ENCODE results near the gene ZNF470. TPM values are rescaled to one million over a fixed set of nuclear protein-coding genes. Genes with fewer than 3 reads are reported as not detected.
A peak's percentile ranks its signal among the peaks of the same experiment; 100 is the strongest.

Gene ZNF470
- total RNA-seq, 1 donor = 3.9 TPM

DNA sequence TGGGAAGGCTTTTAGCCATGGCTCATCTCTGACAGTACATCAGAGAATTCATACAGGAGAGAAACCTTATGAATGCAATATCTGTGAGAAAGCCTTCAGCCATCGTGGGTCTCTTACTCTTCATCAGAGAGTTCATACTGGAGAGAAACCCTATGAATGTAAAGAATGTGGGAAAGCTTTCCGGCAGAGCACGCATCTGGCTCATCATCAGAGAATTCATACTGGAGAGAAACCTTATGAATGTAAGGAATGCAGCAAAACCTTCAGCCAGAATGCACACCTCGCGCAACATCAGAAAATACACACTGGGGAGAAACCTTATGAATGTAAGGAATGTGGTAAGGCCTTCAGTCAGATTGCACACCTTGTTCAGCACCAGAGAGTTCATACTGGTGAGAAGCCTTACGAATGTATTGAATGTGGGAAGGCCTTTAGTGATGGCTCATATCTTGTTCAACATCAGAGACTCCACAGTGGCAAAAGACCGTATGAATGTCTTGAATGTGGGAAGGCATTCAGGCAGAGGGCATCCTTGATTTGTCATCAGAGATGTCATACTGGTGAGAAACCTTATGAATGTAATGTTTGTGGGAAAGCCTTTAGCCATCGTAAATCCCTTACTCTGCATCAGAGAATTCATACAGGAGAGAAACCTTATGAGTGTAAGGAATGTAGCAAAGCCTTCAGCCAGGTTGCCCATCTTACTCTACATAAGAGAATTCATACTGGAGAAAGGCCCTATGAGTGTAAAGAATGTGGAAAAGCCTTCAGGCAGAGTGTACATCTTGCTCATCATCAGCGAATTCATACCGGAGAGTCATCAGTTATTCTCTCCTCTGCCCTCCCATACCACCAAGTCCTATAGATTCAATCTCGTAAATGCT is 10.7 kb downstream of the ZNF470 start:
- DNase-seq (ENCODE audit: low read depth) = no peak
- no peak overlapping the region for H3K4me3 ChIP-seq (ENCODE audit: low read depth, low read length)
- TF ChIP-seq, protein P1, sequence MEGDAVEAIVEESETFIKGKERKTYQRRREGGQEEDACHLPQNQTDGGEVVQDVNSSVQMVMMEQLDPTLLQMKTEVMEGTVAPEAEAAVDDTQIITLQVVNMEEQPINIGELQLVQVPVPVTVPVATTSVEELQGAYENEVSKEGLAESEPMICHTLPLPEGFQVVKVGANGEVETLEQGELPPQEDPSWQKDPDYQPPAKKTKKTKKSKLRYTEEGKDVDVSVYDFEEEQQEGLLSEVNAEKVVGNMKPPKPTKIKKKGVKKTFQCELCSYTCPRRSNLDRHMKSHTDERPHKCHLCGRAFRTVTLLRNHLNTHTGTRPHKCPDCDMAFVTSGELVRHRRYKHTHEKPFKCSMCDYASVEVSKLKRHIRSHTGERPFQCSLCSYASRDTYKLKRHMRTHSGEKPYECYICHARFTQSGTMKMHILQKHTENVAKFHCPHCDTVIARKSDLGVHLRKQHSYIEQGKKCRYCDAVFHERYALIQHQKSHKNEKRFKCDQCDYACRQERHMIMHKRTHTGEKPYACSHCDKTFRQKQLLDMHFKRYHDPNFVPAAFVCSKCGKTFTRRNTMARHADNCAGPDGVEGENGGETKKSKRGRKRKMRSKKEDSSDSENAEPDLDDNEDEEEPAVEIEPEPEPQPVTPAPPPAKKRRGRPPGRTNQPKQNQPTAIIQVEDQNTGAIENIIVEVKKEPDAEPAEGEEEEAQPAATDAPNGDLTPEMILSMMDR (IDR thresholded peaks at IDR 0.05; ENCODE audit: insufficient read depth, low read depth, low read length) = no peak

DNA sequence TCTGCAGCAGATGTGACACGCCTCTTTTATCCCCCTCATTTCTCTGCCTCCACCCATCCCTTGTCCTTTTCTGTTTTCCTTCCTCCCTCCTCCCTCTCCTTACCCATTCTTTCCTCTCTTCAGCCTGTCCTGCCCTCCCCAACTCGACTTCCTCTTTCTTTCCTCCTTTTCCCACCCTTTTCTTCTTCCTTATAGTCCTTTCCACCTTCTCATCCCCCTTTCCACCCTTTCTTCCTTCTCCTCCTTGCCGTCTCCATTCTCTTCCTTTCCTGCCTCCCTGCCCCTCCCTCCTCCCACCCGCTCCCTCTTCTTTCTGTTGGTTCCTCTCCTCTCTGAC is 27.1 kb downstream of the ZNF470 start:
- H3K4me3 ChIP-seq (ENCODE audit: low read depth, low read length) = peak overlapping the region; percentile 94
- DNase-seq (ENCODE audit: low read depth) = no peak
- TF ChIP-seq, protein P1 (IDR thresholded peaks at IDR 0.05; ENCODE audit: insufficient read depth, low read depth, low read length) = no peak

DNA sequence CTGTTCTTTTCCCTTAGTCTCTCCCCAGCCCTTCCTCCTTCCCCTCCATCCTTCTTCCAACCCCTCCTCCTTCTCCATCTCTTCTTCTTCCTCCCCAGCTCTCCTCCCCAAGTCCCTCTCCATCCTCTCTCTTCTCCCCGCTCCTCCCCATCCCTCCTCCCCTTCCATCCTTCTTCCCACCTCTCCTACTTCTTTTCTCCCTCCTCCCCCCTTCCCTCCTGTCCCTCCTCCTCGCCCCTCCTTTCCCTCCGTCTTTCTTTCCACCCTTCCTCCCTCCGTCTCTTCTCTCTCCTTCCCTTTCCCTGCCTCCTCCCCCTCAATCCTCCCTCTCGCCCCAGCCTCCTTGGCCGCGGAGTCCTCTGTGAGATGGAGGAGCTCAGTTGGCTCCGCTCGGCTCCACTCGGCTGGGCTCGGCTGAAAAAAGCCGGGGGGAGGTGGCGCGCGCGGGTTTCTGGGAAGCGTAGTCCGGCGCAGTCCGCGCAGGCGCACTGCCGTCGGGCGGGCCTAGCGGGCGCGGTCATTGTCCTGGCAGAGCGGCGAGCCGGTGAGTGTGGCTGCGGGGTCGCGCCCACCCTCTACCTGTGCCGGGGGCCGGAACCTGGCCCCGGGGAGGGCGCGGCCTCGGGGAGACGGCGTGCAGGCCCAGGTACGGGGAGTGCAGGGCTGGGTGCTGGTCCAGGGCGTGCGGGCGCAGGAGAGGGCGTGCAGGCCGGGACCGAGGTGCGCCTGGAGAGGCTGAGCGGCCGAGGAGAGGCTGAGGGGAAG is 27.7 kb downstream of the ZNF470 start, which contains the start of gene ZNF71:
Gene ZNF71, plus strand, starts transcription at position 520 of the 765 bp plus-strand sequence. CDS start 6,257 bp downstream, outside the sequence.
- peak within 1 kb of the TSS; percentile 94 for H3K4me3 ChIP-seq (ENCODE audit: low read depth, low read length)
- TF ChIP-seq, protein P1 (IDR thresholded peaks at IDR 0.05; ENCODE audit: insufficient read depth, low read depth, low read length) = no peak
- DNase-seq (ENCODE audit: low read depth) = peak; percentile 83

DNA sequence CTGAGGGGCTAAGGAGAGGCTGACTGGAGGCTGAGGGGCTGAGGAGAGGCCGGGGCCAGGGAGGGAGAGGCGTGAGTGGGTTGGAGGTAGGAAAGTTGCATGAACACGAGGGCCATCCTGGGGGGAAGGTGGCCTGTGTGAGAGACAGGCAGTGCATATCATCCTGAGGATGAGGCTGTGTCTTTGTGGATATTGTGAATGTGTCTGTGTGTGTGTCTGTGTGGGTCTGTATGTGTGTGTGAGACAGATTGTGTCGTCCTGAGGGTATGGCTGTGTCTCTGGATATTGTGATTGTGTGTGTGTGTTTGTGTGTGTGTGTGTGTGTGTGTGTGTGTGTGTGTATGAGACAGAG is 28.3 kb downstream of the ZNF470 start:
- H3K4me3 ChIP-seq (ENCODE audit: low read depth, low read length) = peak overlapping the region; percentile 94
- no peak for DNase-seq (ENCODE audit: low read depth)
- TF ChIP-seq, protein P1 (IDR thresholded peaks at IDR 0.05; ENCODE audit: insufficient read depth, low read depth, low read length) = no peak

DNA sequence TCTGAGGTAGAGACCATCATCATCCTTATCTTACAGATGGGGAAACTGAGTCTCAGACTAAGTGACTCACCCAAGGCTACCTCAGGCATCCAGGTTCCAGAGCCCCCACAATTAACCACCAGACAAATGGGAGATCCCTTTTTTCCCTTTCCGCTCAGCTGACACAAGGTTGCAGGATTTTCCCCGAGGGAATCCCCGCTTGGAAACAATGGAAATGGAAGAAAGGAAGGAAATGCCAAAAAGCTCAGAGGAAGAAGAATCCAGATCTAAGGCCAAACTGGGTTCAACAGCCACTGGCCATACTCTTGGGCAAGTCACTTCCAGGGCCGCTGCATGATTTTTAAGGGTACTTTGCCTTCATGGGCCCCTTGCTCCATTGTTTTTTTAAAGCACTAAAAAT is 29.4 kb downstream of the ZNF470 start:
- no peak for DNase-seq (ENCODE audit: low read depth)
- TF ChIP-seq, protein P1 (IDR thresholded peaks at IDR 0.05; ENCODE audit: insufficient read depth, low read depth, low read length) = no peak
- no peak overlapping the region for H3K4me3 ChIP-seq (ENCODE audit: low read depth, low read length)

- DNase-seq (ENCODE audit: low read depth) = no peak
- no peak overlapping the region for H3K4me3 ChIP-seq (ENCODE audit: low read depth, low read length)
- TF ChIP-seq, protein P1 (IDR thresholded peaks at IDR 0.05; ENCODE audit: insufficient read depth, low read depth, low read length) = no peak
These were observed 30.4 kb downstream of the ZNF470 start for GRCh38 chr19:56597696-56598095.
